ENCODE measurements around the gene KCMF1.

- no peak for TF ChIP-seq SUZ12 (IDR thresholded peaks at IDR 0.05; ENCODE audit: extremely low read depth, insufficient read depth, insufficient read length)
- TF ChIP-seq YY1 (IDR thresholded peaks at IDR 0.05; ENCODE audit: insufficient read depth, insufficient read length) = no peak
- no peak for TF ChIP-seq ZNF274 (IDR thresholded peaks at IDR 0.05; ENCODE audit: low read depth, low read length)
Observed at GRCh38 chr2:84963692-84964405, 7.1 kb upstream of the KCMF1 start.
